Keratinocyte (primary cell): ENCODE measurements around the gene ATRX. TPM values are rescaled to one million over a fixed set of nuclear protein-coding genes. Genes with fewer than 3 reads are reported as not detected.

ENCODE experiments used
- DNase-seq: peaks from one replicate; pipeline ENCODE4 v3.0.0-alpha.2; 2011; ENCODE audit warnings: low read depth, missing footprints, low spot score
- FAIRE-seq: peaks from 2 replicates; lab custom pipeline; 2011; peaks lifted over from hg19 to GRCh38; lab: Jason Lieb, UNC
- H2AFZ ChIP-seq: 2 replicates; pipeline ENCODE4 v1.6.0; 2012; ENCODE audit warnings: low read length, control low read depth, inconsistent platforms; ENCODE audit not compliant: control insufficient read depth
- H3K27ac ChIP-seq: 2 replicates; pipeline ENCODE4 v1.5.1; 2011; ENCODE audit warnings: low read length; ENCODE audit not compliant: control insufficient read depth, insufficient read depth
- H3K27me3 ChIP-seq: 3 replicates; pipeline ENCODE4 v1.6.0; 2011; ENCODE audit warnings: low read length; ENCODE audit not compliant: control insufficient read depth, insufficient read depth; ENCODE audit errors: extremely low read depth
- H3K36me3 ChIP-seq, 2 experiments: 2 replicates in 1 of 2; 3 replicates in 1 of 2; pipeline ENCODE4 v1.5.1; 2011; ENCODE audit warnings: low read length in 2 of 2, mild to moderate bottlenecking in 1 of 2; ENCODE audit not compliant: control insufficient read depth in 2 of 2, insufficient read depth in 2 of 2; ENCODE audit errors: extremely low read depth in 1 of 2
- H3K4me1 ChIP-seq: 3 replicates; pipeline ENCODE4 v1.5.1; 2011; ENCODE audit warnings: low read length; ENCODE audit not compliant: control insufficient read depth, insufficient read depth; ENCODE audit errors: extremely low read depth
- H3K4me2 ChIP-seq: 3 replicates; pipeline ENCODE4 v1.6.0; 2011; ENCODE audit warnings: low read depth, low read length; ENCODE audit not compliant: control insufficient read depth, insufficient read depth; ENCODE audit errors: extremely low read depth
- H3K4me3 ChIP-seq, 3 experiments: fragments of 200-600 bp in 1 of 3; sonication (generic) in 1 of 3; 2 replicates in 2 of 3; 3 replicates in 1 of 3; pipeline ENCODE4 v1.5.1; 2011 to 2016; ENCODE audit warnings: low read length in 3 of 3, mild to moderate bottlenecking in 3 of 3, control low read depth in 2 of 3, inconsistent platforms in 1 of 3, low read depth in 1 of 3, mixed read lengths in 1 of 3, mixed run types in 1 of 3, moderate library complexity in 1 of 3; ENCODE audit not compliant: control insufficient read depth in 2 of 3, insufficient read depth in 2 of 3; ENCODE audit errors: extremely low read depth in 1 of 3
- H3K79me2 ChIP-seq: 2 replicates; pipeline ENCODE4 v1.6.0; 2012; ENCODE audit warnings: low read length; ENCODE audit not compliant: control insufficient read depth, insufficient read depth
- H3K9ac ChIP-seq: 3 replicates; pipeline ENCODE4 v1.6.0; 2011; ENCODE audit warnings: low read length; ENCODE audit not compliant: control insufficient read depth, insufficient read depth; ENCODE audit errors: extremely low read depth
- H3K9me1 ChIP-seq: 3 replicates; pipeline ENCODE4 v1.6.0; 2011; ENCODE audit warnings: low read length; ENCODE audit not compliant: control insufficient read depth, insufficient read depth; ENCODE audit errors: extremely low read depth
- H3K9me3 ChIP-seq: 2 replicates; pipeline ENCODE4 v1.5.1; 2012; ENCODE audit warnings: low read depth, low read length; ENCODE audit not compliant: control insufficient read depth
- H4K20me1 ChIP-seq: 3 replicates; pipeline ENCODE4 v1.6.0; 2011; ENCODE audit warnings: low read length; ENCODE audit not compliant: control insufficient read depth, insufficient read depth; ENCODE audit errors: extremely low read depth
- EZH2 ChIP-seq: IDR thresholded peaks from one replicate; pipeline ENCODE4 v1.6.1; 2012; ENCODE audit warnings: inconsistent platforms, mild to moderate bottlenecking, low read length, moderate library complexity
- dilution Hi-C: fragments of 300-500 bp; cut with MboI; formaldehyde crosslinking; loops from one replicate; pipeline ENCODE4 v1.7.0; 2020; ENCODE audit warnings: low sequenced_read_pairs; ENCODE audit not compliant: extremely low pct_ligation_motif_present
- polyA plus RNA-seq, 5 experiments: library from polyadenylated mRNA; depleted of rRNA in 3 of 5; stranded (reverse) in 3 of 5; stranded (forward) in 1 of 5; unstranded in 1 of 5; fragments of >200 nt; gene quantifications; 1 replicate in 1 of 5; 2 replicates in 3 of 5; 3 replicates in 1 of 5; pipeline versions ENCODE4 v1.2.1 to v1.2.3, GENCODE V29; 2011 to 2012; ENCODE audit warnings: missing spikeins in 2 of 5, low read depth in 1 of 5, low replicate concordance in 1 of 5
- TF ChIP-seq, protein P1 (sequence below), 3 experiments: IDR thresholded peaks in 1 of 3; conservative IDR thresholded peaks in 1 of 3; optimal IDR thresholded peaks in 1 of 3; 2 replicates in 2 of 3; 3 replicates in 1 of 3; pipeline versions ENCODE3 to v1.5.1; 2011; ENCODE audit warnings: low read length in 3 of 3, mild to moderate bottlenecking in 3 of 3, moderate library complexity in 2 of 3, control low read depth in 1 of 3, inconsistent platforms in 1 of 3; ENCODE audit not compliant: insufficient read depth in 2 of 3; ENCODE audit errors: extremely low read depth in 1 of 3

ATRX gene
- polyA plus RNA-seq, 1 donor (not counting 4 experiments of a cell fraction or from before 2014, with no cell fraction given): 31.3 TPM

DNA sequence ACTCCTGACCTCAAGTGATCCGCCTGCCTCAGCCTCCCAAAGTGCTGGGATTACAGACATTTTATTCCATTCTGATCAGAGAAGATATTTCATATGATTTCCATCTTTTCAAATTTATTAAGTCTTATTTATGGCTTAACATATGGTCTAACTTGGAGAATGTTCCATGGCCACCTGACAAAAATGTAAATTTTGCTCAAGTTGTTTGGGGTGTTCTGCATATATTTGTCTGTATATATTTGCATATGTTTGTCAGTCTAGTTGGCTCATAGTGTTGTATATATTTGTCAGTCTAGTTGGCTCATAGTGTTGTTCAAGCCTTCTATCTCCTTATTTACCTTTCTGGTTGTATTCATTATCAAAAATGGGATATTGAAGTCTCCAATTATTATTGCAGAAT lies 16.2 kb upstream of the ATRX start:
- Histone ChIP-seq H3K9me3 (no peaks in the 10 kb centered on the region), H3K27ac (no peak overlapping the region), H4K20me1 (no peaks in the 10 kb centered on the region), H3K27me3 (no peaks in the 10 kb centered on the region), H3K79me2 (no peaks in the 10 kb centered on the region), H3K9ac (no peak overlapping the region), H3K4me1 (no peaks in the 10 kb centered on the region), H3K4me3 (no peak overlapping the region), H2AFZ (no peak overlapping the region), H3K4me2 (no peak overlapping the region), H3K9me1 (no peaks in the 10 kb centered on the region), H3K36me3 (no peaks in the 10 kb centered on the region)
- TF ChIP-seq EZH2: no peak
- TF ChIP-seq, protein P1, sequence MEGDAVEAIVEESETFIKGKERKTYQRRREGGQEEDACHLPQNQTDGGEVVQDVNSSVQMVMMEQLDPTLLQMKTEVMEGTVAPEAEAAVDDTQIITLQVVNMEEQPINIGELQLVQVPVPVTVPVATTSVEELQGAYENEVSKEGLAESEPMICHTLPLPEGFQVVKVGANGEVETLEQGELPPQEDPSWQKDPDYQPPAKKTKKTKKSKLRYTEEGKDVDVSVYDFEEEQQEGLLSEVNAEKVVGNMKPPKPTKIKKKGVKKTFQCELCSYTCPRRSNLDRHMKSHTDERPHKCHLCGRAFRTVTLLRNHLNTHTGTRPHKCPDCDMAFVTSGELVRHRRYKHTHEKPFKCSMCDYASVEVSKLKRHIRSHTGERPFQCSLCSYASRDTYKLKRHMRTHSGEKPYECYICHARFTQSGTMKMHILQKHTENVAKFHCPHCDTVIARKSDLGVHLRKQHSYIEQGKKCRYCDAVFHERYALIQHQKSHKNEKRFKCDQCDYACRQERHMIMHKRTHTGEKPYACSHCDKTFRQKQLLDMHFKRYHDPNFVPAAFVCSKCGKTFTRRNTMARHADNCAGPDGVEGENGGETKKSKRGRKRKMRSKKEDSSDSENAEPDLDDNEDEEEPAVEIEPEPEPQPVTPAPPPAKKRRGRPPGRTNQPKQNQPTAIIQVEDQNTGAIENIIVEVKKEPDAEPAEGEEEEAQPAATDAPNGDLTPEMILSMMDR (optimal IDR thresholded peaks at IDR 0.05 in 1 of 3, IDR thresholded peaks at IDR 0.05 in 1 of 3, conservative IDR thresholded peaks at IDR 0.05 in 1 of 3; ENCODE audit: extremely low read depth in 1 of 3, insufficient read depth in 2 of 3, low read length in 3 of 3): no peak
- no peak for FAIRE-seq
- dilution Hi-C loops: no loop called here
- no peak for DNase-seq

DNA sequence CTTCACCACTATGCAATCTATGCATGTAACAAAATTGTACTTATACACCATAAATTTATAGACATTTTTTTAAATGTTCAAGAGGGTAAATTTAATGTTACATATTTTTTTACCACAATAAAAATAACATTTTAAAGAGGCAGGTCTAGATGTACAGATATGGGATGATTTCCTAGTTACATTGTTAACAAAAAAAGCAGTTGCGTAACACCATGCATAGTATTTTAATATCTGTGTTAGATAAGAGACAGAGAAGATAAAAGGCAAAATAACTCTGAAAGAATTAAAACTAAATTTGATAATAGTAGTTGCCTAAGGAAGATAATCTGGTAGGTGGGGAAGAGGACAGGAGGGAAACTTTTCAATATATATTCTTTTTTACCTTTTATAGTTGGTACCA lies 9.1 kb upstream of the ATRX start:
- TF ChIP-seq, protein P1 (optimal IDR thresholded peaks at IDR 0.05 in 1 of 3, IDR thresholded peaks at IDR 0.05 in 1 of 3, conservative IDR thresholded peaks at IDR 0.05 in 1 of 3; ENCODE audit: extremely low read depth in 1 of 3, insufficient read depth in 2 of 3, low read length in 3 of 3): no peak
- TF ChIP-seq EZH2: no peak
- no peaks in the 10 kb centered on the region for H3K36me3 ChIP-seq
- dilution Hi-C loops: no loop called here
- H3K4me3 ChIP-seq: no peak overlapping the region
- no peaks in the 10 kb centered on the region for H3K9me1 ChIP-seq
- H3K9ac ChIP-seq: no peak overlapping the region
- no peak overlapping the region for H3K27ac ChIP-seq
- FAIRE-seq (no peak), DNase-seq (no peak)
- no peaks in the 10 kb centered on the region for H3K4me1 ChIP-seq
- no peak overlapping the region for H3K4me2 ChIP-seq
- H3K27me3 ChIP-seq: no peaks in the 10 kb centered on the region
- H4K20me1 ChIP-seq: no peaks in the 10 kb centered on the region
- H3K9me3 ChIP-seq: no peaks in the 10 kb centered on the region
- no peak overlapping the region for H2AFZ ChIP-seq
- H3K79me2 ChIP-seq: no peaks in the 10 kb centered on the region
